Peyer's patch (tissue), 4 donors: ENCODE data around the gene RFLNA. TPM values are rescaled to one million over a fixed set of nuclear protein-coding genes. Genes with fewer than 3 reads are reported as not detected.
A peak's percentile ranks its signal among the peaks of the same experiment; 100 is the strongest.

Experiments
- DNase-seq, 3 donors: peaks; one replicate each; pipeline ENCODE4 v3.0.0-alpha.2; 2017 to 2019
- H3K27ac ChIP-seq, 4 donors: fragments of 200-600 bp; sonication (generic); one replicate each; pipeline ENCODE4 v1.5.1; 2016 to 2019
- H3K27me3 ChIP-seq, 2 donors: fragments of 200-600 bp; sonication (generic); one replicate each; pipeline ENCODE4 v1.5.1; 2019
- H3K36me3 ChIP-seq, 3 donors: fragments of 200-600 bp; sonication (generic); one replicate each; pipeline ENCODE4 v1.5.1; 2016 to 2019
- H3K4me1 ChIP-seq, 4 donors: fragments of 200-600 bp; sonication (generic); one replicate each; pipeline ENCODE4 v1.5.1; 2016 to 2019
- H3K4me3 ChIP-seq, 4 donors: fragments of 200-600 bp; sonication (generic); 1 replicate in 3 of 4; 2 replicates in 1 of 4; pipeline ENCODE4 v1.5.1; 2016 to 2019; ENCODE audit warnings: mild to moderate bottlenecking in 1 of 4
- H3K9me3 ChIP-seq, 4 donors: fragments of 200-600 bp; sonication (generic); one replicate each; pipeline ENCODE4 v1.5.1; 2016 to 2019; ENCODE audit warnings: mild to moderate bottlenecking in 1 of 4
- POLR2A ChIP-seq, 2 donors: fragments of 450-650 bp; IDR thresholded peaks; one replicate each; pipeline ENCODE4 v1.5.1; 2017; ENCODE audit warnings: antibody characterized with exemption in 2 of 2, mild to moderate bottlenecking in 2 of 2, moderate library complexity in 2 of 2
- total RNA-seq, 4 donors: library from RNA; depleted of rRNA; stranded (reverse); fragments of >200 nt; gene quantifications; one replicate each; pipeline ENCODE4 v1.1.0, GENCODE V29; 2016
- TF ChIP-seq, protein P1 (sequence below), 6 experiments: fragments of 450-650 bp in 4 of 6; fragments of 200-600 bp in 2 of 6; sonication (generic) in 1 of 6; IDR thresholded peaks; one replicate each; pipeline ENCODE4 v1.5.1; 2017 to 2019; ENCODE audit warnings: antibody characterized with exemption in 6 of 6, mild to moderate bottlenecking in 3 of 6, moderate library complexity in 1 of 6

RFLNA gene
- total RNA-seq, 4 donors from 2014 or later: 8.3 to 25.7 (median 21.1) TPM

DNA sequence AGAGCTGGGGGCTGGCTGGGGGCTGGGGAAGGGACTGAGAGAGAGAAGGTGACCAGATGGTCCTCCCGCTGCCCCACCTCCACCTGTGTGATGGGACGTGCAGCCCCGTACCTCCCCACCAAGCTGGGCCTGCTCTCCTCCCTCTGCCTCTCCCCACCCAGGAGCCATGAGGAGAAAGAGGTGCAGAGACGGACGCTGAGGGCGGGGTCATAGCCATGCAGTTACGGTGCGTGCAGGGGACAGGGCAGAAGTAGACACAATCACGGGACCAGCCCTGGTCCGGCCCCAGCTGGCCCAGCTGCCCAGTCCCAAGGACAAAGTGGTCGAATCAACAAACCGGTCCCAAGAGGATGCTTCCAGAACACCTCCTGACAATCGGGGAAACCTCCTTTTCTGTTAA lies 33.2 kb downstream of the RFLNA start:
- Histone ChIP-seq H3K27me3 (no peaks in the 10 kb centered on the region), H3K9me3 (peaks cover 0 to 10% (median 3%) of the 10 kb centered on the region in 4 donors), H3K36me3 (peaks cover 0 to 91% (median 0%) of the 10 kb centered on the region in 3 donors), H3K4me3 (no peak overlapping the region), H3K27ac (no peak overlapping the region), H3K4me1 (peaks cover 0 to 4% (median 0%) of the 10 kb centered on the region in 4 donors)
- no peak for TF ChIP-seq POLR2A (IDR thresholded peaks at IDR 0.05)
- TF ChIP-seq, protein P1, sequence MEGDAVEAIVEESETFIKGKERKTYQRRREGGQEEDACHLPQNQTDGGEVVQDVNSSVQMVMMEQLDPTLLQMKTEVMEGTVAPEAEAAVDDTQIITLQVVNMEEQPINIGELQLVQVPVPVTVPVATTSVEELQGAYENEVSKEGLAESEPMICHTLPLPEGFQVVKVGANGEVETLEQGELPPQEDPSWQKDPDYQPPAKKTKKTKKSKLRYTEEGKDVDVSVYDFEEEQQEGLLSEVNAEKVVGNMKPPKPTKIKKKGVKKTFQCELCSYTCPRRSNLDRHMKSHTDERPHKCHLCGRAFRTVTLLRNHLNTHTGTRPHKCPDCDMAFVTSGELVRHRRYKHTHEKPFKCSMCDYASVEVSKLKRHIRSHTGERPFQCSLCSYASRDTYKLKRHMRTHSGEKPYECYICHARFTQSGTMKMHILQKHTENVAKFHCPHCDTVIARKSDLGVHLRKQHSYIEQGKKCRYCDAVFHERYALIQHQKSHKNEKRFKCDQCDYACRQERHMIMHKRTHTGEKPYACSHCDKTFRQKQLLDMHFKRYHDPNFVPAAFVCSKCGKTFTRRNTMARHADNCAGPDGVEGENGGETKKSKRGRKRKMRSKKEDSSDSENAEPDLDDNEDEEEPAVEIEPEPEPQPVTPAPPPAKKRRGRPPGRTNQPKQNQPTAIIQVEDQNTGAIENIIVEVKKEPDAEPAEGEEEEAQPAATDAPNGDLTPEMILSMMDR (IDR thresholded peaks at IDR 0.05): no peak
- DNase-seq: no peak

DNA sequence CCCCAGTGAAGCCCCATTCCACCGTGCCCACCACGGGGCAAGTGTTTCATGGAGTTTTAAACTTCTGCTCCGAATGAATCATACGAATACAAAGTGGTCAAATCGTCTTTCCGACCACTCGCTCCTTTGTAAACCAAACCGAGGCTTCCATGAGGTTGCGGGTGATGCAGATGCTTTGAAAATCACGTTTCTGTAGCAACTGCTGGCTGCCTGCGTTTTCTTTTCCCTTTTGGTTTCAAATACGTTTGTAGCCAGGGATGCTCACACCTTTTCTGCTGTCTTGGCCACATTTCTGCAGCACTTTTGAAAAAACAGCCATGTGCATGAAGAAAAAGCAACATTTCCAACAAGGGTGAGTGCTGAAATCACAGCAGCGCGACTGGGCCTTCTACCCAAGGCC lies 33.7 kb downstream of the RFLNA start:
- Histone ChIP-seq H3K4me3 (no peak overlapping the region), H3K27me3 (no peaks in the 10 kb centered on the region), H3K4me1 (peaks cover 0 to 4% (median 0%) of the 10 kb centered on the region in 4 donors), H3K9me3 (peaks cover 0 to 7% (median 3%) of the 10 kb centered on the region in 4 donors), H3K36me3 (peaks cover 0 to 94% (median 0%) of the 10 kb centered on the region in 3 donors), H3K27ac (no peak overlapping the region)
- TF ChIP-seq POLR2A (IDR thresholded peaks at IDR 0.05): no peak
- TF ChIP-seq, protein P1 (IDR thresholded peaks at IDR 0.05): no peak
- DNase-seq: no peak

DNA sequence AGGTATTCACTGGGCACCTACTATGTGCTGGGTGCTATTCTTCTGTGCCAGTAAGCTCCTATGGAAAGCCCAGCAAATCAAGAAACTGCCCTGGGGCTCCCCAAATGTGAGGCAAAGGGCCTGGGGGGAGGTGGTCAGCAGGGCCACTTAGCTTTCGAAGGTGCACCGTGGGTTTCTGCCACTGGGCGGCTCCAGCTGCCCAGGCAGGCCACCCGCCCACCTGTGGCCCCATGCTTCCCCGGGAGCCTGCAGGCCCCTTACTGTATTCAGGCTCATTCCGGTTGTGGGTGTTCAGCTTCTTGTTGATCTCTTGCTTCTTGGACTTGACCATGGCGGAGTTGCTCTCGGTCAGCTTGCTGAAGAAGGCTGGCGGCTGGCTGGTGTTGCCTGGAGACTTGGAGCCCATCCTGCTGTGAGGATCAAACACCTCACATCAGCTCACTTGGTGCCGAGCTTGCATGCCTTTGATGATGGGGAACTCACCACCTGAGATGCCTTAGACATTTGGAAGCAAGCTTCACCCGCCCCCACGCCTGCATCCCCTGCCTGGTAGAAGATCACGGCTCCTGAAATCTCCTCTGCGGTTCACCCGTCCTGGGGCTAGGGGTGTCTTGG lies 37.3 kb downstream of the RFLNA start:
- H3K9me3 ChIP-seq: no peaks in the 10 kb centered on the region
- H3K4me1 ChIP-seq: peaks cover 0 to 4% (median 0%) of the 10 kb centered on the region in 4 donors
- no peak for TF ChIP-seq POLR2A (IDR thresholded peaks at IDR 0.05)
- TF ChIP-seq, protein P1 (IDR thresholded peaks at IDR 0.05): peak in 3 of 6 experiments; percentile 23 to 29 (median 27)
- H3K27me3 ChIP-seq: no peaks in the 10 kb centered on the region
- no peak overlapping the region for H3K4me3 ChIP-seq
- no peak for DNase-seq
- H3K36me3 ChIP-seq: peaks cover 0 to 94% (median 0%) of the 10 kb centered on the region in 3 donors
- H3K27ac ChIP-seq: no peak overlapping the region

DNA sequence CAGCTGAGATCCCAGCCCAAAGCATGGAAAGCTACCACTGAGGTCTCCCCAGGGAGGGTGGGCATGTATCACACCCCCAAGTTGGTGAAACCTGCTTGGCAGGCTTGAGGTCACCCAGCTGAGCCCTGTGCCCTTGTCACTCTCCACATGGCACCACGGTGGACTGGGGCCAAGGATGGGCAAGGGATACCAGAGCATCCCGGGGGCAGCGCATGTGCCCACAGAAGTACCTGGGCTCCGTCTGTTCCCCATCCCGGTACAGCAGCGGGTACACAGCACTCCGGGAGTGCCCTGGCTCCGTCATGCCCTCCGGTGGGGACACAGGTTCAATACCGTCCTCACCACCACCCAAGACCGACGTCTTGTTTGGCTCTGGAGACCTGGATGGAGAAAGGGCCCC lies 38.0 kb downstream of the RFLNA start:
- no peak for TF ChIP-seq POLR2A (IDR thresholded peaks at IDR 0.05)
- TF ChIP-seq, protein P1 (IDR thresholded peaks at IDR 0.05): no peak
- Histone ChIP-seq H3K36me3 (peaks cover 0 to 100% (median 0%) of the 10 kb centered on the region in 3 donors), H3K4me1 (peaks cover 0 to under 1% (median 0%) of the 10 kb centered on the region in 4 donors), H3K4me3 (no peak overlapping the region), H3K9me3 (no peaks in the 10 kb centered on the region), H3K27me3 (no peaks in the 10 kb centered on the region), H3K27ac (no peak overlapping the region)
- no peak for DNase-seq

DNA sequence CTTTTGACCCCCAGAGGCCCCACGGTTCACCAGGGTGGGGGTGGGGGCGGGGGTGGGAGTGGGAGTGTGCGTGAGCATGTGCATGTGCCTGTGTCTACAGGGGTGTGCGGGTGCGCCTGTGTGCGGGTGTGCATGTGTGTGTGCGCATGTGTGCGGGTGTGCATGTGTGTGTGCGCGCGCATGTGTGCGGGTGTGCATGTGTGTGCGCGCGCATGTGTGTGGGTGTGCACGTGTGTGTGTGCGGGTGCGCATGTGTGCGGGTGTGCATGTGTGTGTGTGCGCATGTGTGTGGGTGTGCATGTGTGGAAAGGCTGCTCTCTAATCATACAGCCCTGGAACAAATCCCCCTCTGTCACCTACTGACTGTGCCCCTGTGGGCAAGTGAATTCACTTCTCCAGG lies 38.8 kb downstream of the RFLNA start:
- Histone ChIP-seq H3K9me3 (no peaks in the 10 kb centered on the region), H3K36me3 (peaks cover 0 to 94% (median 0%) of the 10 kb centered on the region in 3 donors), H3K27ac (no peak overlapping the region), H3K4me1 (no peaks in the 10 kb centered on the region), H3K4me3 (no peak overlapping the region), H3K27me3 (no peaks in the 10 kb centered on the region)
- DNase-seq: no peak
- TF ChIP-seq, protein P1 (IDR thresholded peaks at IDR 0.05): no peak
- TF ChIP-seq POLR2A (IDR thresholded peaks at IDR 0.05): no peak
